ENCODE results near the gene RAB33B.

Gene RAB33B

DNA sequence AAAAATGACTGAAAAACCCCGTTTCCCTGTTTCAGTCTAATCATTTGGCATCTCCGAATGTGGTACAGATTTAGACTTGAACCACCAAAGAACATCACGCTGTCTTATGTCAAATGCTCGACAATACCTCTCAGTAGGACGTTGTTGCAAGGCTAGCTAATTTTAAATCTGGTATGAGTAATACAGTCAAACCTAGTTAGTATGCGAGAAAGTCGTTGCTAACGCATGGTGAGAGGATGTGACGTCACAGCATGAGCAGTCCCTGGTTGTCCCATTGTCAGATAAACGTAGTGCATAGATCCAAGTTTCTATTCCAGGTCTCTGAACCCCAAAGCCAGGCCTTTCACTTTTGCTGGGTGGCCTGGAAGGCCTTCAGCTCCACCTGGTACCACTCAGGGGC lies 57.4 kb downstream of the RAB33B start:
- H3K4me2 ChIP-seq (ENCODE audit: low read depth, low read length, poor library complexity, severe bottlenecking): no peak overlapping the region
- no peaks in the 10 kb centered on the region for H4K20me1 ChIP-seq (ENCODE audit: low read depth, low read length)
- H3K79me2 ChIP-seq (ENCODE audit: insufficient read depth, low read length): no peaks in the 10 kb centered on the region
- TF ChIP-seq EZH2phosphoT487 (conservative IDR thresholded peaks at IDR 0.05; ENCODE audit: low read length) (no peak), CTCF (IDR thresholded peaks at IDR 0.05; ENCODE audit: insufficient read depth, low read length, poor library complexity, severe bottlenecking) (no peak)
- H3K27me3 ChIP-seq (ENCODE audit: low read length): no peaks in the 10 kb centered on the region
- H3K9me3 ChIP-seq (ENCODE audit: insufficient read depth, low read length): no peaks in the 10 kb centered on the region
- H3K27ac ChIP-seq (ENCODE audit: low read depth, low read length): no peak overlapping the region
- H3K9me2 ChIP-seq (replicated peaks; ENCODE audit: insufficient read depth, low read length): no peaks in the 10 kb centered on the region
- no peak overlapping the region for H3K9ac ChIP-seq (ENCODE audit: low read length)
- no peak overlapping the region for H3K4me3 ChIP-seq (ENCODE audit: insufficient read depth, low read length, poor library complexity, severe bottlenecking)
- no peaks in the 10 kb centered on the region for H3K36me3 ChIP-seq (ENCODE audit: low read length)
- no peak overlapping the region for H2AFZ ChIP-seq (ENCODE audit: low read depth, low read length, severe bottlenecking)
- no peaks in the 10 kb centered on the region for H3F3A ChIP-seq (ENCODE audit: insufficient read depth)

- Histone ChIP-seq H3K27me3 (ENCODE audit: low read length) (no peaks in the 10 kb centered on the region), H4K20me1 (ENCODE audit: low read depth, low read length) (no peaks in the 10 kb centered on the region), H3K4me2 (ENCODE audit: low read depth, low read length, poor library complexity, severe bottlenecking) (no peak overlapping the region), H3K9ac (ENCODE audit: low read length) (no peak overlapping the region), H2AFZ (ENCODE audit: low read depth, low read length, severe bottlenecking) (no peak overlapping the region), H3K27ac (ENCODE audit: low read depth, low read length) (no peak overlapping the region), H3K9me3 (ENCODE audit: insufficient read depth, low read length) (no peaks in the 10 kb centered on the region), H3K9me2 (replicated peaks; ENCODE audit: insufficient read depth, low read length) (no peaks in the 10 kb centered on the region), H3K36me3 (ENCODE audit: low read length) (no peaks in the 10 kb centered on the region), H3K4me3 (ENCODE audit: insufficient read depth, low read length, poor library complexity, severe bottlenecking) (no peak overlapping the region), H3K79me2 (ENCODE audit: insufficient read depth, low read length) (no peaks in the 10 kb centered on the region), H3F3A (ENCODE audit: insufficient read depth) (no peaks in the 10 kb centered on the region)
- TF ChIP-seq CTCF (IDR thresholded peaks at IDR 0.05; ENCODE audit: insufficient read depth, low read length, poor library complexity, severe bottlenecking) (no peak), EZH2phosphoT487 (conservative IDR thresholded peaks at IDR 0.05; ENCODE audit: low read length) (no peak)
Measured at GRCh38 chr4:139514382-139515059, 60.6 kb downstream of the RAB33B start.

DNA sequence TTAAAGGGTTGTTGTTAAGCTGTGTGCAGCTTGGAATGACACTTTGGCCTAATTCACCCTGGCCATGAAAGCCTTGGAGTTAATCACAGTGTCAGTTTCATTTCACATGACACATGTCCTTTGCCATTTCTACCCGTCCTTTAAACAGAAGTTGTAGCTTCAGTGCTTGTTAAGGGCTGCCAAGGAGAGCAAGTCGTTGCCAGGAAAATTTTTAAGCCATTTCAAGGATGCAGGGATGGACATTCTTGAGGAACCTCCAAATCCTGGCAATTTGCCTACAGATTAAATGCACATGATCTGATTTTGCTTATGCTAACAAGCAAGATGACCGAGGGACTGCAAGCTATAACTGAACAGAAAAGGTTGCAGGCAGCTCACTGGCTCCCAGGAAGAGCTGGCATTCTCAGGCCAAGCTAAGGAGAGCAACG lies 61.6 kb downstream of the RAB33B start:
- H3K4me3 ChIP-seq (ENCODE audit: insufficient read depth, low read length, poor library complexity, severe bottlenecking): no peak overlapping the region
- no peak overlapping the region for H3K27ac ChIP-seq (ENCODE audit: low read depth, low read length)
- H2AFZ ChIP-seq (ENCODE audit: low read depth, low read length, severe bottlenecking): no peak overlapping the region
- no peaks in the 10 kb centered on the region for H3F3A ChIP-seq (ENCODE audit: insufficient read depth)
- no peaks in the 10 kb centered on the region for H3K9me3 ChIP-seq (ENCODE audit: insufficient read depth, low read length)
- H3K36me3 ChIP-seq (ENCODE audit: low read length): 0 out of 2 replicates have a peak, but pooled peaks cover 2% of the 10 kb centered on the region
- no peak overlapping the region for H3K4me2 ChIP-seq (ENCODE audit: low read depth, low read length, poor library complexity, severe bottlenecking)
- H3K27me3 ChIP-seq (ENCODE audit: low read length): no peaks in the 10 kb centered on the region
- no peaks in the 10 kb centered on the region for H4K20me1 ChIP-seq (ENCODE audit: low read depth, low read length)
- H3K9ac ChIP-seq (ENCODE audit: low read length): no peak overlapping the region
- TF ChIP-seq EZH2phosphoT487 (conservative IDR thresholded peaks at IDR 0.05; ENCODE audit: low read length) (no peak), CTCF (IDR thresholded peaks at IDR 0.05; ENCODE audit: insufficient read depth, low read length, poor library complexity, severe bottlenecking) (no peak)
- H3K79me2 ChIP-seq (ENCODE audit: insufficient read depth, low read length): no peaks in the 10 kb centered on the region
- no peaks in the 10 kb centered on the region for H3K9me2 ChIP-seq (replicated peaks; ENCODE audit: insufficient read depth, low read length)
